Measurements from ENCODE around the gene CD300LF.
A peak's percentile ranks its signal among the peaks of the same experiment; 100 is the strongest.

The CD300LF gene

GRCh38 chr17:74712756-74713155, at the start of gene CD300LF:
Gene CD300LF, minus strand, starts transcription at chr17:74712923. Its CDS starts 57 bp downstream, at chr17:74712866.
- DNase-seq: no peak

- no peak for DNase-seq
Measured at GRCh38 chr17:74761931-74762330, 49.2 kb upstream of the CD300LF start.

DNA sequence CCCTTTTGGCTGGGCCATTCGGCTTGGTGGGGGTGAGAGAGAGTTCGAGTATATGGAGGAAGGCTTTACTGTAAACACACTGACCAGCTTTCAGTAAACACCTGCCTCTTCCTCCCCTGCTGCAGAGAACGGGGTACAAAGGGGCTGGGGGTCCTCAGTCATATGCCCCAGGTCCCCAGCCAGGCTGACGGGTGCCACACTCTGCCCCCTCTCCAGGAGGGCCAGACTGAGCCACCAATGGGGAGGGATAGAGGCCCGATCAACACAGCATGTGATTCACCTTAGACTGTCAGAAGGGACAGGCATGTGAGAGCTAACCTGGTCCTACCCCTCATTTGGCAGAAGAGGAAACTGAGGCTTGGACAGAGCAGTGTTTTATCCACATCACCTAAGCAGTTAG, 48.7 kb upstream of the CD300LF start:
- DNase-seq: no peak

- peak; percentile 22 for DNase-seq
Measured at GRCh38 chr17:74760404-74761105, 47.8 kb upstream of the CD300LF start.

- no peak for DNase-seq
Measured at GRCh38 chr17:74759941-74760340, 47.2 kb upstream of the CD300LF start.

- DNase-seq: no peak
Measured at GRCh38 chr17:74759243-74759801, 46.6 kb upstream of the CD300LF start.

DNA sequence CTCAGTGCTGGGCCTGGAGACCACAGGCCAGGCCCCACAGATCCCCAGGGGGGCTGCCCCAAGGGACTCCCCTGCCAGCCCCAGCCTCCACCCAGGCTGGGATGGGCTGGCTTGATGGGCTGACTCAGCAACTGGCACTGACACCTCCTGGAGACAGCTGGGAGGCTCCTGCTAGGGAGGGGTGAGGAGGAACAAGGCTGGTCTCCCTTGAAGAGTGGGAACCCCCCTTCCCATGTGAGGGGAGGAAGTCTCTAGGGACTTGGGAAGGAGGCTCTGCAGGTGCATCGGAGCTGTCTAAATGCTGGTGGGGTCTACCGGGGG, 46.1 kb upstream of the CD300LF start:
- peak; percentile 53 for DNase-seq

DNA sequence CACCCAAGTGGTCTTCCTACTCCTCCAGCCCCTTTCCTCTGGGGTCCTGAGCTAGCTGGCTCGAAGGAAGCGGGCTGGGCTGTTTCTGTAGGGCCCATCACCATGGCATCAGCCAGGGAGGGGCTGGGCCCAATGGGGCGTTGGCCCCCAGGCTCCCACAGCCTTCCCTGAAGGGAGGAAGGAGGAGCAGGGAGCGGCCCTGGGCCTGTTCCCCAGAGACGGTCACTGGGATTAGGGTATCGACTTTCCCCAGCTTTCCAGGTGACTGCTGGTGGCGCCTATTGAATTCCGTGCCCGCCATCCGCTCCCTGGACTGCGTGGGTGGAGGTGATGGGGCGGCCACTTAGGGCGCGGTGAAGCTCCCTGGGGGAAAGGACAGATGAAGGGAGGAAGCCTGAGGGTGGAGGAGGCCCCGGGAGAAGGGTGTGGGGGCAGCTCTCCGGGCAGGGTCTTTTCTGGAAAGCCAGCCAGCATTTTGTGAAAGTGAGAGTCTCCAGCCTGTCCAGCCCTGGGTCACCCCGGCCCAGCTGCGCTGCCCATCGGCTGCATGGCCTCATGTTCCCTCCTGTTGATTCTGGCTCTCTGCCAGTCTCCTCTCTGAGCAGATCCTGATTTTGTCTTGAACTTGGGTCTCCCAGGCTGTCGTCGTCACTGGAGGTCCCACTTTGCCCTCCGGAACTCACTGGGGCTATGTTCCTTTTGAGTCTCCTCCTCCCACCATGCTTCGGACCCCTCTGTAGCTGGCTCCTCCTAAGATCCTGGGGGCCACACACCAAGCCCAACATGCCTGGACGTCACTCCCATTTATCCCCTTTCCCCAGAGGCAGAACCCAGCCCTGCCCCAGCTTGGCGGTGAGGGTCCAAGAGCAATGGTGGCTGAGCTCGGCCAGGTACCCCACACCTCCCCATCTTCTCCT, 45.5 kb upstream of the CD300LF start:
- peak; percentile 82 for DNase-seq

- peak; percentile 84 for DNase-seq
Measured at GRCh38 chr17:74757502-74757901, 44.8 kb upstream of the CD300LF start.

DNA sequence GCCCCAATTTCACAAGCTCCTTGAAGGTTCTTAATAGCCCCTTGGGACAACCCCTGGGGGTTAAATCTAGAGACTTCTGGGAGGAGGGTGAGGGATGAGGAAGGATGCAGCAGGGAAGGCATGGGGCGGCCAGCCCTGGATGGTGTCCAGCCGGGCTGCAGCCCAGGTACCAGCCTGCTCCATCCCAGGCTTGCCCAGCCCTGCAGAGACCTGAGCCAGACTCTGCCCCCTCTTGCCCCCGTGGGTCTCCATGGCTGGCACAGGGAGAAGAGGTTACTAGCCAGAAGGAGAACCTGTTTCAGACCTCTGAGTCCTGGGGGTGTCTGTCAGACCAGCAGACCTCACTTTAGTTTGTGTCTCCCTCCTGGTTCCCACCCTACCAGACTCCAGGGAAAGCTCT, 44.2 kb upstream of the CD300LF start:
- DNase-seq: no peak

DNA sequence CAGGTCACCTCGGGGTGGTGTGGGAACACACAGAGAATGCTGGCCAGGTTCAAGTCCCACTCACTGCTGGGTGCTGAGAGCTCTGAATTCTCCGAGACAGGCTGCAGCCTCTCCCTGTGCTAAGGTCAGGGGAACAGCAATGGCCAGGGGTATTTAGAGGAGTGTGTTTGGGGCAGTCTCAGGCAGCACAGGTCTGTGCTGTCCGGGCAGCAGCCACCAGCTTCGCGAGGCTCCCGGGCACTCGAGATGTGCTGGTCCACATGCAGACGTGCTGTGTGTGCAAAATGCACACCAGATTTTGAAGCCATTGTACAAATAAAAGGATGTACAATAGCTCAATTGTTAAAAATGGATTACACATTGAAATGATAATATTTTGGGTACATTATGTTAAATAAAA, 42.8 kb upstream of the CD300LF start:
- DNase-seq: no peak

DNA sequence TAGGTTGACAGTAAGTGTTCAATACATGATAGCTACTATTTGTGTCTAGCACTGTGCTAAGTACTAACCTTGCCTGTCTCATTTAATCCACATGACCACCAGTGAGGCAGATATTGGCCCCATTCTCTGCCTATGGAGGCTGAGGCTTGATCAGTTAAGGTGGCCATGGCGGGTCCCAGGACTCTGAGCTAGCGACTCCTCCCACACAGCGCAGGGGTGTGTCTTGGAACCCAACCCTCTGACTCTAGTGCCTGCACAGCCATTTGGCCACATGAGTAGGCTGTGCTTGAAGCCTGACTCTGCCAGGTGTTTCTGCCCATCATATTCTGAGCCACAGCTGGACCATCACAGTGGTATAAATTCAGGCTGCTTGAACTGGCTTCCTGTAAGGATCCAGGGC, 42.1 kb upstream of the CD300LF start:
- DNase-seq: no peak

- no peak for DNase-seq
Measured at GRCh38 chr17:74752822-74753401, 40.2 kb upstream of the CD300LF start.

DNA sequence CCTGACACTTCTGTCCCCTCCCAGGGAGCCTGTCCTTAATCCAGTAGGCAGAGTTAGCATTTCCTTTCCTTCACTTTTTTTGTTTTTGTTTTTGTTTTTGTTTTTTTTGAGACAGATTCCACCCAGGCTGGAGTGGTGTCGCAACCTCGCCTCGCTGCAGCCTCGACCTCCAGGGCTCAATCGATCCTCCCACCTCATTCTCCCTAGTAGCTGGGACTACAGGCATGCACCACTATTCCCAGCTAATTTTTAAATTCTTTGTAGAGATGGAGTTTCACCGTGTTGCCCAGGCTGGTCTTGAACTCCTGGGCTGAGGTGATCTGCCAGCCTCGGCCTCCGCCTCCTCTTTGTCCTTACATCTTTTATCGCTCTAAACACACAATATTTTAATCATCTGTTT, 39.7 kb upstream of the CD300LF start:
- DNase-seq: no peak

- no peak for DNase-seq
Measured at GRCh38 chr17:74750327-74751069, 37.8 kb upstream of the CD300LF start.

- DNase-seq: no peak
Measured at GRCh38 chr17:74750039-74750326, 37.3 kb upstream of the CD300LF start.

- DNase-seq: peak; percentile 64
Measured at GRCh38 chr17:74749279-74750038, 36.7 kb upstream of the CD300LF start.

GRCh38 chr17:74748529-74749278, 36.0 kb upstream of the CD300LF start, which contains the start of gene NHERF1:
Gene NHERF1, plus strand, starts transcription at chr17:74748628. Its CDS starts 219 bp downstream, at chr17:74748847.
- DNase-seq: peak; percentile 97

DNA sequence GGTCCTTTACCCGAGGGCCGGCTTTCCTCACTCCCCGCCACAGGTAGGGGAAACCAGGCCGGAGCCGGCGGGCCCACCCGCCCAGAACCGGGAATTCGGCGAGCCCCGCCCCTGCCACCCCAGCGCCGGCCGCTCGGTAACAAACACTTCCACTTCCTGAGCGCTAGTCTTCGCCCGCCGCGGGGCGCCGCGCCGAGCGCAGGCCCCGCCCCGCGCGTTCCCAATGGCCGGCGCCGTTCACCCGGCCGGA, 35.5 kb upstream of the CD300LF start:
- DNase-seq: no peak

DNA sequence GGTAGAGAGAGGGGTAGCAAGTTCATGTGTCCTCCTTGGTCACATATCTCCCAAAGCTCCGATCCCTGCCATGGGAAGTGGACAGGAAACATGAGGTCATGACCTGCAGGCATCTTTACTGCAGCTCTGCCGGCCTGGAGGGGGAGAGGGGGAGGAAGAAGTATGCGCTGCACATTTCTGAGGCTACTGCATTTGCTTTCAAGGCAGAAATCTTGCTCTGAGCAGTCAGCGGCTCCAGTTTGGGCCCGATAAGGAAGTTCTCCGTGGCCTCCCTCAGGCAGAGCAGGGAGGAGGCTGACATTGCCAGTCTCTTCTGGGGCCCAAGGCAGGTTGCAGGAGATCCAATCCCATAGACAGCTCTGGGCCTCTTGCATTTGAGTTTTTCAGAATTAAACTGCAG, 34.2 kb upstream of the CD300LF start:
- DNase-seq: no peak

DNA sequence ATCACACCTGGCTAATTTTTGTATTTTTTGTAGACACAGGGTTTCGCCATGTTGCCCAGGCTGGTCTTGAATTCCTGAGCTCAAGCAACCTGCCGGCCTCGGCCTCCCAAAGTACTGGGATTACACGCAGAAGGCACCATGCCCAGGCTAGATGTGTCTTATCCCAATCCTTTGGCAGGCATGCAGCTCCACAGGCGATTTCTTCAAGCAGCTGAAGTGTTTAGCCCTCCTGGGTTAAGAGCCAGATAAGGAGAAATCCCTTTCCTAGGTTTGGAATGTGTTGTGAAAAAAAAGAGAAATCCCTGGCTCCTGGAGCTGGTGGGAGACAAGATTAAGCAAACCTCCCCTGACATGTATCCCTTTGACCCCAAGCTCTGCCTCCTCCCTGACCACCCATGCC, 33.7 kb upstream of the CD300LF start:
- DNase-seq: no peak

Data from NCI-H69 (cell line).